Muscle layer of colon (tissue), 2 donors: ENCODE measurements around the gene MRPL14.
"Not testable (repeated sequence)": the region's sequence is repeated elsewhere in the genome, so short reads cannot be mapped to it uniquely, and the experiment has no call there.

Experiments used
- H3K27ac ChIP-seq: one replicate; pipeline ENCODE4 v1.7.0; 2013; ENCODE audit warnings: low read depth, mild to moderate bottlenecking, low read length, moderate library complexity
- H3K27me3 ChIP-seq, 2 donors: one replicate each; pipeline ENCODE4 v1.7.0; 2013; ENCODE audit warnings: low read length in 2 of 2, mild to moderate bottlenecking in 2 of 2; ENCODE audit not compliant: insufficient read depth in 2 of 2, control insufficient read depth in 1 of 2
- H3K36me3 ChIP-seq: one replicate; pipeline ENCODE4 v1.7.0; 2013; ENCODE audit warnings: mild to moderate bottlenecking, low read length; ENCODE audit not compliant: insufficient read depth
- H3K4me1 ChIP-seq: one replicate; pipeline ENCODE4 v1.7.0; 2013; ENCODE audit warnings: mild to moderate bottlenecking, low read length; ENCODE audit not compliant: insufficient read depth
- H3K4me3 ChIP-seq, 2 donors: one replicate each; pipeline ENCODE4 v1.7.0; 2013; ENCODE audit warnings: low read length in 2 of 2, low read depth in 1 of 2, mild to moderate bottlenecking in 1 of 2, moderate library complexity in 1 of 2
- H3K9ac ChIP-seq: one replicate; pipeline ENCODE4 v1.7.0; 2013; ENCODE audit warnings: low read length
- H3K9me3 ChIP-seq: one replicate; pipeline ENCODE4 v1.7.0; 2013; ENCODE audit warnings: mild to moderate bottlenecking, low read length
- donor health status: abdominal sarcoma.
- donor health status: Adenocarcinoma of cecum.

Gene MRPL14

GRCh38 chr6:44147256-44147655 lies 20.0 kb upstream of the MRPL14 start:
- no peaks in the 10 kb centered on the region for H3K9me3 ChIP-seq
- H3K9ac ChIP-seq, result no peak overlapping the region
- H3K4me3 ChIP-seq, result no peak overlapping the region
- no peaks in the 10 kb centered on the region for H3K4me1 ChIP-seq
- H3K36me3 ChIP-seq, result peaks cover 56% of the 10 kb centered on the region
- no peak overlapping the region for H3K27ac ChIP-seq
- H3K27me3 ChIP-seq, result no peaks in the 10 kb centered on the region

- H3K9me3 ChIP-seq, result no peaks in the 10 kb centered on the region
- no peak overlapping the region for H3K9ac ChIP-seq
- no peaks in the 10 kb centered on the region for H3K27me3 ChIP-seq
- peaks cover 57% of the 10 kb centered on the region for H3K36me3 ChIP-seq
- H3K4me1 ChIP-seq, result no peaks in the 10 kb centered on the region
- no peak overlapping the region for H3K4me3 ChIP-seq
- no peak overlapping the region for H3K27ac ChIP-seq
Observed at GRCh38 chr6:44146685-44147084, 19.4 kb upstream of the MRPL14 start.

GRCh38 chr6:44145839-44146238 lies 18.6 kb upstream of the MRPL14 start:
- no peak overlapping the region for H3K9ac ChIP-seq
- H3K36me3 ChIP-seq, result peaks cover 63% of the 10 kb centered on the region
- no peak overlapping the region for H3K4me3 ChIP-seq
- no peak overlapping the region for H3K27ac ChIP-seq
- no peaks in the 10 kb centered on the region for H3K9me3 ChIP-seq
- no peaks in the 10 kb centered on the region for H3K27me3 ChIP-seq
- no peaks in the 10 kb centered on the region for H3K4me1 ChIP-seq

- H3K36me3 ChIP-seq, result peaks cover 66% of the 10 kb centered on the region
- not testable (repeated sequence) for H3K4me1 ChIP-seq, H3K9ac ChIP-seq, H3K27me3 ChIP-seq, H3K4me3 ChIP-seq, H3K27ac ChIP-seq, H3K9me3 ChIP-seq
Observed at GRCh38 chr6:44144536-44144935, 17.3 kb upstream of the MRPL14 start.

- Histone ChIP-seq H3K4me3 (no peak overlapping the region), H3K36me3 (peaks cover 63% of the 10 kb centered on the region), H3K9ac (no peak overlapping the region), H3K27me3 (no peaks in the 10 kb centered on the region), H3K27ac (no peak overlapping the region), H3K9me3 (no peaks in the 10 kb centered on the region), H3K4me1 (no peaks in the 10 kb centered on the region)
Observed at GRCh38 chr6:44143731-44144130, 16.5 kb upstream of the MRPL14 start.

- H3K9ac ChIP-seq, result no peak overlapping the region
- H3K4me1 ChIP-seq, result no peaks in the 10 kb centered on the region
- H3K9me3 ChIP-seq, result no peaks in the 10 kb centered on the region
- H3K27me3 ChIP-seq, result no peaks in the 10 kb centered on the region
- H3K27ac ChIP-seq, result no peak overlapping the region
- no peak overlapping the region for H3K4me3 ChIP-seq
- peaks cover 60% of the 10 kb centered on the region for H3K36me3 ChIP-seq
Observed at GRCh38 chr6:44142835-44143234, 15.6 kb upstream of the MRPL14 start.

- no peak overlapping the region for H3K9ac ChIP-seq
Observed at GRCh38 chr6:44139351-44139743, 12.1 kb upstream of the MRPL14 start.

GRCh38 chr6:44138717-44139350 lies 11.6 kb upstream of the MRPL14 start:
- Histone ChIP-seq H3K4me1 (no peaks in the 10 kb centered on the region), H3K27me3 (no peaks in the 10 kb centered on the region), H3K9me3 (no peaks in the 10 kb centered on the region), H3K36me3 (peaks cover 51% of the 10 kb centered on the region), H3K4me3 (no peak overlapping the region), H3K9ac (no peak overlapping the region), H3K27ac (no peak overlapping the region)

More at GRCh38 chr6:44139351-44139743, 12.1 kb upstream of the MRPL14 start:
- Histone ChIP-seq H3K4me1 (no peaks in the 10 kb centered on the region), H3K4me3 (no peak overlapping the region), H3K36me3 (peaks cover 56% of the 10 kb centered on the region), H3K27ac (no peak overlapping the region), H3K27me3 (no peaks in the 10 kb centered on the region), H3K9me3 (no peaks in the 10 kb centered on the region)

- H3K4me3 ChIP-seq, result no peak overlapping the region
- no peak overlapping the region for H3K9ac ChIP-seq
- peaks cover 30% of the 10 kb centered on the region for H3K36me3 ChIP-seq
- H3K4me1 ChIP-seq, result peaks cover 10% of the 10 kb centered on the region
- H3K27me3 ChIP-seq, result no peaks in the 10 kb centered on the region
- H3K27ac ChIP-seq, result no peak overlapping the region
- no peaks in the 10 kb centered on the region for H3K9me3 ChIP-seq
Observed at GRCh38 chr6:44135875-44136274, 8.6 kb upstream of the MRPL14 start.

- no peak overlapping the region for H3K27ac ChIP-seq
- H3K36me3 ChIP-seq, result peaks cover 24% of the 10 kb centered on the region
- peaks cover 10% of the 10 kb centered on the region for H3K4me1 ChIP-seq
- no peak overlapping the region for H3K4me3 ChIP-seq
- no peaks in the 10 kb centered on the region for H3K27me3 ChIP-seq
- H3K9ac ChIP-seq, result no peak overlapping the region
- no peaks in the 10 kb centered on the region for H3K9me3 ChIP-seq
Observed at GRCh38 chr6:44135173-44135758, 8.0 kb upstream of the MRPL14 start.

GRCh38 chr6:44133981-44134711 lies 6.9 kb upstream of the MRPL14 start:
- Histone ChIP-seq H3K27me3 (no peaks in the 10 kb centered on the region), H3K9me3 (no peaks in the 10 kb centered on the region), H3K36me3 (peaks cover 14% of the 10 kb centered on the region), H3K4me3 (no peak overlapping the region), H3K27ac (no peak overlapping the region), H3K9ac (no peak overlapping the region), H3K4me1 (peaks cover 10% of the 10 kb centered on the region)
